ENCODE results near the gene POLN. TPM values are rescaled to one million over a fixed set of nuclear protein-coding genes. Genes with fewer than 3 reads are reported as not detected.

Gene POLN
- total RNA-seq, 1 donor from 2014 or later: 0.21 TPM

DNA sequence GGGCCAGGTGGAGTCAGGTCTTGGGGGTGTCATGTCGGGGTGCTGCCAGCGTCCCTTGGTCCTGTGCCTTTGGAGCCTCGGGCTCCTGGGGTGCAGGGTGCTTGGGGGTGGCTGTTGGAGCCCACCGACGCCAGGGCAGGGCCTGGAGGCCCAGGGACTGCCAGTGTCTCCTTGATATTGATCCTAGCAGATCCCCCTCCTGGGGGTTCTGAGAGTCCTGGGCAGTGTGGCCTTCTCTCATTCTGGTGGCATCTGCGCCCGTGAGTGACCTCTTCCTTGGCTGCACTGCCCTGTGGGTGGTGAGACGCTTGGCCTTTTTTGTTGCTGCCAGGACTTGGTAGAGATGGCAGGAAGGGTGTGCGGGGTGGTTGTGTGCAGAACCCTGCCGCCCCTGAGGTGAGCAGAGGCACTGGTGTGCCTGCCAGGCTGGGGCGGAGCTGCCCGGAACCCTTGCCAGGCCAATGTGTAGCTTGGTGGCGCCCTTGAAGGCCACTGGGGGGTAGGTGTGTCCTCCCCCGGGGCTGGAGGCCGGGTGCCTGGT, 175.8 kb downstream of the POLN start:
- no peaks in the 10 kb centered on the region for H3K9me3 ChIP-seq
- no peak overlapping the region for H3K4me3 ChIP-seq
- intact Hi-C loops (cut with DNase I): no loop called here
- peaks cover 1% of the 10 kb centered on the region for H3K27me3 ChIP-seq
- no peak for DNase-seq (ENCODE audit: low spot score in 2 of 2)
- H3K4me1 ChIP-seq: no peaks in the 10 kb centered on the region
- no peak overlapping the region for H3K27ac ChIP-seq
- H3K36me3 ChIP-seq: no peaks in the 10 kb centered on the region
- TF ChIP-seq, protein P1, sequence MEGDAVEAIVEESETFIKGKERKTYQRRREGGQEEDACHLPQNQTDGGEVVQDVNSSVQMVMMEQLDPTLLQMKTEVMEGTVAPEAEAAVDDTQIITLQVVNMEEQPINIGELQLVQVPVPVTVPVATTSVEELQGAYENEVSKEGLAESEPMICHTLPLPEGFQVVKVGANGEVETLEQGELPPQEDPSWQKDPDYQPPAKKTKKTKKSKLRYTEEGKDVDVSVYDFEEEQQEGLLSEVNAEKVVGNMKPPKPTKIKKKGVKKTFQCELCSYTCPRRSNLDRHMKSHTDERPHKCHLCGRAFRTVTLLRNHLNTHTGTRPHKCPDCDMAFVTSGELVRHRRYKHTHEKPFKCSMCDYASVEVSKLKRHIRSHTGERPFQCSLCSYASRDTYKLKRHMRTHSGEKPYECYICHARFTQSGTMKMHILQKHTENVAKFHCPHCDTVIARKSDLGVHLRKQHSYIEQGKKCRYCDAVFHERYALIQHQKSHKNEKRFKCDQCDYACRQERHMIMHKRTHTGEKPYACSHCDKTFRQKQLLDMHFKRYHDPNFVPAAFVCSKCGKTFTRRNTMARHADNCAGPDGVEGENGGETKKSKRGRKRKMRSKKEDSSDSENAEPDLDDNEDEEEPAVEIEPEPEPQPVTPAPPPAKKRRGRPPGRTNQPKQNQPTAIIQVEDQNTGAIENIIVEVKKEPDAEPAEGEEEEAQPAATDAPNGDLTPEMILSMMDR (IDR thresholded peaks at IDR 0.05): no peak

DNA sequence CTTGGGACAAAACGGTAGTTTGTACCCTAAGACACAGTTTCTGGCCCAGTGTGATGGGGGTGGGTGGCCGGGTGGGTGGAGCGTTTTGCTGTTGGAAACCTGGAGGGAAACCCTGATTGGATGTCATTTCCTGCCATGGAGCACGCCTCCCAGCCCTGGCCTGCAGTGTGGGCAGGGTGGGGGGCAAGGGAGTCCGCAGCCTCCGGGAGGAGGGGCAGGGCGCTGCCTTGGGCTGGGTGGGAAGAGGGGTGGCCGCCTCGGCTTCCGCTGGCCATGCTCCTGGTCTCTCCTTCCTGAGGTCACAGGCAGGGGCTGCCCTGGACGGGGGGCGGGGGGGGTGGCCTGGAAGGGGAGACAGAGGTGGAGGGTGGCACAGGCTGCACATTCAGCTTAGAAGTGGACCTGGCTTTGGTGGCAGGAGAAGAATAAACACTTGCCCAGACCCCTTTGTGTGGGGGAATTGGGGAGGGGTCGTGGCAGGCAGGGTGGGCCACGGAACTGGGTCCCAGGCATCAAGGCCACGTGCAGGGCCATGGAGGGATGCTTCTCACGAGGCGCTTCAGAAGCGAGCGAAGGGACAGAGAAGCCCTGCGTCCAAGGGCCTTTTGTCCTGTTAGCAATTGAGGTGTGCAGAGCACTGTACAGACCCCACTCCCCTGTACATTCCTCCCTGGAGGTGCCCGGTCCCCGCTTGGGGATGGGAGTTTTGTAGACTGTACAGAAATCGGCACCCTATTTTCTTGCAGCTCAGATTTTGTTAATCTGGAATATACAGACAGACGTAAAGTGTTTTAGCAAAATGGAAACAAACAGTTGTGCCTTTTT, 176.6 kb downstream of the POLN start:
- TF ChIP-seq, protein P1 (IDR thresholded peaks at IDR 0.05): no peak
- Histone ChIP-seq H3K36me3 (no peaks in the 10 kb centered on the region), H3K27me3 (peaks cover 8% of the 10 kb centered on the region), H3K9me3 (no peaks in the 10 kb centered on the region), H3K4me3 (no peak overlapping the region), H3K27ac (no peak overlapping the region), H3K4me1 (no peaks in the 10 kb centered on the region)
- DNase-seq (ENCODE audit: low spot score in 2 of 2): no peak
- intact Hi-C loops (cut with DNase I): no loop called here

DNA sequence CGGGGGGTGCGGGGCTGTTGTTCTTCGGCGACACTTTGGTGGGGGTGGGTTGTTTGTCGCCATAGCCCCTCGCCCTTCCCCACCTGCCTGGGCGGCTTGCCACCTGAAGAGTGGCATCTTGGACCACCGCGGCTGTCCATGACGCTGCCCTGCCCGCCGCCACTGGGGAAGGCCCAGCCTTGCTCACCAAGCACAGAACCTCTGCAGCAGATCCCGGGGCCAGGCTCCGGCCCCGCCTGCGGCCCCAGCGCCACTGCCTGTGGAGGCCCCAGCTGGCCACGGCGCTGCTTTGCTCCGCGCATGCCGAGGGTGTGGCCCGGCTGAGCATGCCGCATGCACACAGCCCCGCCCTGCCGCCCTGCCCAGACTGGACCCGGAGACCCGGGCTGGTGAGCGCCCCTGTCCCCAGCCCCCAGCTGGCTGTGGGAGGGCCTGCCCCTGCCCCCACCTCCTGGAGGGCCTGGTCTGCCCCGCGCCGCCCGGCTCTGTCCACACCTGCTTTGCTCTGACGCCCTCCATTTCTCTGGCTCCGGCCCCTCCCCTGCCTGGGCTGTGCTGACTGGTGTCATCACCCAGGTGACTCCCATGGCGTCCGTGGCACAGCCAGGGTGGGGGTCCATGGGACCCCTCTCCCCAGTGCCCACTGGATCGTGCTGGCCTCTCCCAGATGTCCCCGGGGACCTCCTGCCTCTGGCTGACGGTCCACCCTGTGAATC, 177.5 kb downstream of the POLN start:
- Histone ChIP-seq H3K27me3 (peaks cover 15% of the 10 kb centered on the region), H3K27ac (no peak overlapping the region), H3K9me3 (no peaks in the 10 kb centered on the region), H3K4me1 (no peaks in the 10 kb centered on the region), H3K36me3 (no peaks in the 10 kb centered on the region), H3K4me3 (no peak overlapping the region)
- TF ChIP-seq, protein P1 (IDR thresholded peaks at IDR 0.05): no peak
- DNase-seq (ENCODE audit: low spot score in 2 of 2): no peak
- intact Hi-C loops (cut with DNase I): no loop called here

DNA sequence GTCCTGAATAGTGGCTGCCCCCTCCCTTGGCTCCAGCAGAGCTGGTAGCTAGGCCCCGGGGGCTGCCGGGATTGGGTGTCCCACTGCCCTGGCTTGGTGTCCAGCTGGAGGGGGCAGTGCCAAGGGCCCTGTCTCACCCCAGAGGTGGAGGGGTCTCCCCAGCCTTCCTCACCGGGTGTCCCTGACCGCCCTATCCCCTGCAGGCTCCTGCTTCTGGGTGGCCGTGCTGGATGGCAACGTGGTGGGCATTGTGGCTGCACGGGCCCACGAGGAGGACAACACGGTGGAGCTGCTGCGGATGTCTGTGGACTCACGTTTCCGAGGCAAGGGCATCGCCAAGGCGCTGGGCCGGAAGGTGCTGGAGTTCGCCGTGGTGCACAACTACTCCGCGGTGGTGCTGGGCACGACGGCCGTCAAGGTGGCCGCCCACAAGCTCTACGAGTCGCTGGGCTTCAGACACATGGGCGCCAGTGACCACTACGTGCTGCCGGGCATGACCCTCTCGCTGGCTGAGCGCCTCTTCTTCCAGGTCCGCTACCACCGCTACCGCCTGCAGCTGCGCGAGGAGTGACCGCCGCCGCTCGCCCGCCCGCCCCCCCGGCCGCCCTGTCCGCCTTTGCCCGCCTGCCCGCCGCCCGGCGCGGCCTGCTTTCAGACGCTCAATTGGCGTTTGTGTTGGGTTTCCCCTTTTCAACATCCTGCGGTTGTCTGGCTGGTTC, 178.2 kb downstream of the POLN start:
- H3K27ac ChIP-seq: no peak overlapping the region
- no peak overlapping the region for H3K4me3 ChIP-seq
- no peaks in the 10 kb centered on the region for H3K9me3 ChIP-seq
- peaks cover 15% of the 10 kb centered on the region for H3K27me3 ChIP-seq
- TF ChIP-seq, protein P1 (IDR thresholded peaks at IDR 0.05): no peak
- no peak for DNase-seq (ENCODE audit: low spot score in 2 of 2)
- H3K36me3 ChIP-seq: no peaks in the 10 kb centered on the region
- intact Hi-C loops (cut with DNase I): no loop called here
- no peaks in the 10 kb centered on the region for H3K4me1 ChIP-seq

DNA sequence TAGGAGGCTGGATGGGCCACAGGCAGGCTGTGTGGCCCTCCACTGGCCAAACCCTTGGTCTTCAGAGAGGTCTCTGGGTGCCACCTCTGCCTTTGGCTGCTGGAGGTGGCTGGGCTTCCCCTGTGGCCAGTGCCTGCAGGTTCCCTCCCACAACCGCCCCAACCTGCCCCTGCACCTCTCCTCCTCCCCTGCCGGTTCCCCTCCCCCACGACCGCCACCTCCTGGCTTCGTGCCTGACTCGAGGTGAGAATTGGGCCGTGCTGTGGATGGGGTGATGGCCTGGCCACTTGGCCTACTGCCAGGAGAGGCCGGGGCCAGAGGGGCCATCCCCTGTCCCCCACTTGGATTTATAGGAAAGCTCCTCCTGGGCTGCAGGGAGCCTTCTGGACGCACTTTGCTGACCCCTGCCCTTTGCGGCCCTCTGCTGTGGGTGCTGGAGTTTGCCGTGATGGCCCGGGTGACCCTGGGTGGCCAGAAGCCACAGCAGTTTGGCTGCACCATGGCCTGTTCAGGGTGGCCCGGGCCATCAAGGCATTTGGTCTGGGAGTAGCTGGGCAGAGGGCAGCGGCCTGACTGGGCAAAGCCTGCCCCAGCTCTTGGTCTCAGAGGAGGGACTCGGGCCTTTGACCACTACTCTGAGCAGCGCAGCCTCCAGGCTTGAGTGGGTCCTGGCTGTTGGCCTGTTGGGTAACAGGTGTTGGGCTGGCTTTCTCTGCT, 179.0 kb downstream of the POLN start:
- H3K27me3 ChIP-seq: peaks cover 15% of the 10 kb centered on the region
- TF ChIP-seq, protein P1 (IDR thresholded peaks at IDR 0.05): no peak
- no peaks in the 10 kb centered on the region for H3K9me3 ChIP-seq
- H3K4me3 ChIP-seq: no peak overlapping the region
- H3K27ac ChIP-seq: no peak overlapping the region
- peaks cover 0 to 2% of the 10 kb centered on the region in 2 donors for H3K4me1 ChIP-seq
- H3K36me3 ChIP-seq: no peaks in the 10 kb centered on the region
- intact Hi-C loops (cut with DNase I): no loop called here
- no peak for DNase-seq (ENCODE audit: low spot score in 2 of 2)

Measured in ascending aorta (tissue), 2 donors.